ENCODE measurements around the gene ALS2. TPM values are rescaled to one million over a fixed set of nuclear protein-coding genes. Genes with fewer than 3 reads are reported as not detected.

ALS2 gene
- total RNA-seq, 1 donor from 2014 or later = 54.0 TPM

GRCh38 chr2:201746551-201746950 is 34.2 kb downstream of the ALS2 start:
- Mint-ChIP-seq H3K4me1 (ENCODE audit: low read depth, unreplicated experiment) (no peaks in the 10 kb centered on the region), H3K4me3 (ENCODE audit: unreplicated experiment) (no peak overlapping the region), H3K9me3 (ENCODE audit: unreplicated experiment) (no peaks in the 10 kb centered on the region), H3K27me3 (ENCODE audit: low read depth, unreplicated experiment) (no peaks in the 10 kb centered on the region), H3K36me3 (ENCODE audit: low read depth, unreplicated experiment) (peaks cover 10% of the 10 kb centered on the region), H3K27ac (ENCODE audit: unreplicated experiment) (no peak overlapping the region)
- DNase-seq (ENCODE audit: low read depth) = no peak
- H3K36me3 ChIP-seq (ENCODE audit: insufficient read depth, low read length) = peaks cover 44% of the 10 kb centered on the region
- FAIRE-seq = no peak
- no peak overlapping the region for H3K4me2 ChIP-seq (ENCODE audit: low read length)
- H3K27me3 ChIP-seq (ENCODE audit: insufficient read depth, low read length) = no peaks in the 10 kb centered on the region
- H3K4me3 ChIP-seq (ENCODE audit: insufficient read depth, low read depth, low read length) = no peak overlapping the region
- no peak overlapping the region for H3K27ac ChIP-seq (ENCODE audit: low read depth, low read length)
- H3K79me2 ChIP-seq (ENCODE audit: insufficient read depth, low read length) = no peaks in the 10 kb centered on the region
- TF ChIP-seq CTCF (IDR thresholded peaks at IDR 0.05; ENCODE audit: insufficient read depth, low read depth, low read length) (no peak), EZH2 (IDR thresholded peaks at IDR 0.05; ENCODE audit: insufficient read depth, low read length) (no peak)
- H2AFZ ChIP-seq (ENCODE audit: low read depth, low read length) = no peak overlapping the region
- no peaks in the 10 kb centered on the region for H3K9me3 ChIP-seq (ENCODE audit: insufficient read depth, low read depth, low read length)
- no peaks in the 10 kb centered on the region for H4K20me1 ChIP-seq (ENCODE audit: insufficient read depth, low read length)
- H3K9ac ChIP-seq (ENCODE audit: low read length) = no peak overlapping the region
- no peaks in the 10 kb centered on the region for H3K4me1 ChIP-seq (ENCODE audit: insufficient read depth, low read length)

DNA sequence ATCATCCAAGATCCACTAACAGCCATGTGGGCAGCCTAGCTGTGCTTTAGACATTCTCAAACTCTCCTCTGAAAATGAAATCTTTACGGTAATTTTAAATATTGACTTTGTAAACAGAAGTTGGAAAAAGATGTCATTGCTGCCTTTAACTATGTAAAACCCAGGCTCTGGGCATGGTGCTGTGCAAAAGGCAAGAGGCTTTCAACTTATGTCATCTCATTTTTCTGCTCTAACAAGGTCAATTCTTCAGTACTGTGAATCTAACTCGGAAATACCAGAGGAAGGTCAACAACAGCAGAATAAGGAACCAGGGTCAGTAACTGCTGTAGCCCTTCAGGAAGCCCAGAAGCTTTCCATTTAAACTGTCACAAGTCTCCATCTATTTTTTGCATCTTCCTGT is 45.2 kb downstream of the ALS2 start:
- Histone ChIP-seq H3K9ac (ENCODE audit: low read length) (no peak overlapping the region), H2AFZ (ENCODE audit: low read depth, low read length) (no peak overlapping the region), H3K4me3 (ENCODE audit: insufficient read depth, low read depth, low read length) (no peak overlapping the region), H3K79me2 (ENCODE audit: insufficient read depth, low read length) (no peaks in the 10 kb centered on the region), H3K4me1 (ENCODE audit: insufficient read depth, low read length) (no peaks in the 10 kb centered on the region), H3K27ac (ENCODE audit: low read depth, low read length) (no peak overlapping the region), H4K20me1 (ENCODE audit: insufficient read depth, low read length) (no peaks in the 10 kb centered on the region), H3K9me3 (ENCODE audit: insufficient read depth, low read depth, low read length) (no peaks in the 10 kb centered on the region), H3K4me2 (ENCODE audit: low read length) (no peak overlapping the region), H3K36me3 (ENCODE audit: insufficient read depth, low read length) (peaks cover 38% of the 10 kb centered on the region), H3K27me3 (ENCODE audit: insufficient read depth, low read length) (no peaks in the 10 kb centered on the region)
- Mint-ChIP-seq H3K36me3 (ENCODE audit: low read depth, unreplicated experiment) (peaks cover 25% of the 10 kb centered on the region), H3K27ac (ENCODE audit: unreplicated experiment) (no peak overlapping the region), H3K4me1 (ENCODE audit: low read depth, unreplicated experiment) (no peaks in the 10 kb centered on the region), H3K4me3 (ENCODE audit: unreplicated experiment) (no peak overlapping the region), H3K9me3 (ENCODE audit: unreplicated experiment) (peaks cover 7% of the 10 kb centered on the region), H3K27me3 (ENCODE audit: low read depth, unreplicated experiment) (no peaks in the 10 kb centered on the region)
- DNase-seq (ENCODE audit: low read depth) (no peak), FAIRE-seq (no peak)
- TF ChIP-seq EZH2 (IDR thresholded peaks at IDR 0.05; ENCODE audit: insufficient read depth, low read length) (no peak), CTCF (IDR thresholded peaks at IDR 0.05; ENCODE audit: insufficient read depth, low read depth, low read length) (no peak)

- Mint-ChIP-seq H3K27ac (ENCODE audit: unreplicated experiment) (no peak overlapping the region), H3K4me1 (ENCODE audit: low read depth, unreplicated experiment) (no peaks in the 10 kb centered on the region)
Observed at GRCh38 chr2:201734111-201734510, 46.6 kb downstream of the ALS2 start.

More at GRCh38 chr2:201734111-201734510, 46.6 kb downstream of the ALS2 start:
- H2AFZ ChIP-seq (ENCODE audit: low read depth, low read length) = no peak overlapping the region
- no peaks in the 10 kb centered on the region for H3K79me2 ChIP-seq (ENCODE audit: insufficient read depth, low read length)
- no peak overlapping the region for H3K27ac ChIP-seq (ENCODE audit: low read depth, low read length)
- peaks cover 7% of the 10 kb centered on the region for H3K9me3 Mint-ChIP-seq (ENCODE audit: unreplicated experiment)
- no peaks in the 10 kb centered on the region for H3K4me1 ChIP-seq (ENCODE audit: insufficient read depth, low read length)
- TF ChIP-seq CTCF (IDR thresholded peaks at IDR 0.05; ENCODE audit: insufficient read depth, low read depth, low read length) (no peak), EZH2 (IDR thresholded peaks at IDR 0.05; ENCODE audit: insufficient read depth, low read length) (no peak)
- no peak overlapping the region for H3K4me3 Mint-ChIP-seq (ENCODE audit: unreplicated experiment)
- FAIRE-seq = no peak
- no peaks in the 10 kb centered on the region for H3K27me3 ChIP-seq (ENCODE audit: insufficient read depth, low read length)
- H3K4me3 ChIP-seq (ENCODE audit: insufficient read depth, low read depth, low read length) = no peak overlapping the region
- peaks cover 41% of the 10 kb centered on the region for H3K36me3 ChIP-seq (ENCODE audit: insufficient read depth, low read length)
- H3K9me3 ChIP-seq (ENCODE audit: insufficient read depth, low read depth, low read length) = no peaks in the 10 kb centered on the region
- H3K36me3 Mint-ChIP-seq (ENCODE audit: low read depth, unreplicated experiment) = peaks cover 24% of the 10 kb centered on the region
- no peaks in the 10 kb centered on the region for H4K20me1 ChIP-seq (ENCODE audit: insufficient read depth, low read length)
- H3K27me3 Mint-ChIP-seq (ENCODE audit: low read depth, unreplicated experiment) = no peaks in the 10 kb centered on the region
- no peak overlapping the region for H3K9ac ChIP-seq (ENCODE audit: low read length)
- H3K4me2 ChIP-seq (ENCODE audit: low read length) = no peak overlapping the region
- DNase-seq (ENCODE audit: low read depth) = no peak
